Measurements from ENCODE around the gene REEP3. TPM values are rescaled to one million over a fixed set of nuclear protein-coding genes. Genes with fewer than 3 reads are reported as not detected.

The REEP3 gene
- total RNA-seq, 1 experiment from 2014 or later = 135 TPM

DNA sequence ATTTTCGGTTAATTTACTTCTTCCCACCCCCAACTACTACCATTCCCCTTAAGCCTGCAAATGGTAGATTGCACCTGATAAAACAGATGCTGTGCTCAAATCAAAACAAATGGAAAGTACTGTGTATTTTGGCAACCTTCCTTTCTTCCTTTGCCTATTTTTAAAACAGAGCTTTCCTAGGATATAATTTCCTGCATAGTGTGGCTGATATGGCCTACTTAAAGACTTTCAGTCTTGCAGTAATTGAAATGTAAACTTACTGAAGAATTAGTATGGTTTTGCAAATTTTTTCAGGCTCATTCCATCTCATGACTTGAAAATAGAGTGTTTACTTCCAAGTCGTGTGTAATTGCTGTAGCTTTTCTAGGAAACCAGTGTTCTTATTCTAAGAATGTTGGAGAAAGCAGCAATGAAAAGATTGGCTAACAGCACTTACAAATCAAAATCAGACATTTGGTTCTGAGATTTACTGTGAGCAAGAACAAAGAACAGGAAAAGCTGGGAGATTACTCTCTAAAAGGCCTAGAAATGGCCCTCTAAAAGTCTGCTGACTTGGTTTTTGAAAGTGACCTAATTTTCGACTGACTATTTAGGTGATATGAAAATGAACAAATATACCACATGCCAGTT, 52.0 kb downstream of the REEP3 start:
- CTCF ChIA-PET = interaction anchor here (1.3 kb wide), 1 partner anchor 147 kb away, joined by 3 read pairs; no protein-coding TSS in a partner anchor
- H3K27ac ChIP-seq (ENCODE audit: low read length) = peak overlapping the region; percentile 48; the same call in 1 of the 2 replicates

DNA sequence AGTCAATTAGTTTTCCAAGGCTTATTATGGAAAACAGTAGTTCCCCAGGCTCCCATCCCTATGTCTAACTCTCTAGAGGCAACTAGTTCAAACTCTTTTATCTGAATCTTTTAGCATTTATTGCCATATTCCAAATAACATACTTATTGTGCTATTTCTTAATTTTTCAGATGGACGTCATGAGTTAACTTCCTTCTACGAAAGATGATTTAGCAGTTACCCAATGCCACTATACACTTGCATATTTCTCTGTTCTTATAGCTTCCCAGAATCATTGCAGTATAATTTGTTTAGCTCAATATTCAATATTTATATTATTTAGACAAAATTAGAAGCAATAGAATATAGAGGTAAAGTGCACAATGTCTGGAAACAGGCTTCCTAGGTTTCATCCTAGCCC, 52.8 kb downstream of the REEP3 start:
- H3K27ac ChIP-seq (ENCODE audit: low read length) = no peak overlapping the region
- H3K9me3 ChIP-seq (ENCODE audit: control insufficient read depth, insufficient read depth, low read depth, low read length) = no peaks in the 10 kb centered on the region
- TF ChIP-seq SIN3A (IDR thresholded peaks at IDR 0.05; ENCODE audit: borderline replicate concordance, insufficient read depth, low read depth, low read length) (no peak), POLR2AphosphoS5 (IDR thresholded peaks at IDR 0.05; ENCODE audit: low read depth, low read length) (no peak), TCF7L2 (IDR thresholded peaks at IDR 0.05; ENCODE audit: low read depth, low read length) (no peak)
- TF ChIP-seq, protein P1, sequence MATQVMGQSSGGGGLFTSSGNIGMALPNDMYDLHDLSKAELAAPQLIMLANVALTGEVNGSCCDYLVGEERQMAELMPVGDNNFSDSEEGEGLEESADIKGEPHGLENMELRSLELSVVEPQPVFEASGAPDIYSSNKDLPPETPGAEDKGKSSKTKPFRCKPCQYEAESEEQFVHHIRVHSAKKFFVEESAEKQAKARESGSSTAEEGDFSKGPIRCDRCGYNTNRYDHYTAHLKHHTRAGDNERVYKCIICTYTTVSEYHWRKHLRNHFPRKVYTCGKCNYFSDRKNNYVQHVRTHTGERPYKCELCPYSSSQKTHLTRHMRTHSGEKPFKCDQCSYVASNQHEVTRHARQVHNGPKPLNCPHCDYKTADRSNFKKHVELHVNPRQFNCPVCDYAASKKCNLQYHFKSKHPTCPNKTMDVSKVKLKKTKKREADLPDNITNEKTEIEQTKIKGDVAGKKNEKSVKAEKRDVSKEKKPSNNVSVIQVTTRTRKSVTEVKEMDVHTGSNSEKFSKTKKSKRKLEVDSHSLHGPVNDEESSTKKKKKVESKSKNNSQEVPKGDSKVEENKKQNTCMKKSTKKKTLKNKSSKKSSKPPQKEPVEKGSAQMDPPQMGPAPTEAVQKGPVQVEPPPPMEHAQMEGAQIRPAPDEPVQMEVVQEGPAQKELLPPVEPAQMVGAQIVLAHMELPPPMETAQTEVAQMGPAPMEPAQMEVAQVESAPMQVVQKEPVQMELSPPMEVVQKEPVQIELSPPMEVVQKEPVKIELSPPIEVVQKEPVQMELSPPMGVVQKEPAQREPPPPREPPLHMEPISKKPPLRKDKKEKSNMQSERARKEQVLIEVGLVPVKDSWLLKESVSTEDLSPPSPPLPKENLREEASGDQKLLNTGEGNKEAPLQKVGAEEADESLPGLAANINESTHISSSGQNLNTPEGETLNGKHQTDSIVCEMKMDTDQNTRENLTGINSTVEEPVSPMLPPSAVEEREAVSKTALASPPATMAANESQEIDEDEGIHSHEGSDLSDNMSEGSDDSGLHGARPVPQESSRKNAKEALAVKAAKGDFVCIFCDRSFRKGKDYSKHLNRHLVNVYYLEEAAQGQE (IDR thresholded peaks at IDR 0.05; ENCODE audit: insufficient read depth in 1 of 2, low read depth in 2 of 2, low read length in 1 of 2) = no peak
- TF ChIP-seq, protein P2, sequence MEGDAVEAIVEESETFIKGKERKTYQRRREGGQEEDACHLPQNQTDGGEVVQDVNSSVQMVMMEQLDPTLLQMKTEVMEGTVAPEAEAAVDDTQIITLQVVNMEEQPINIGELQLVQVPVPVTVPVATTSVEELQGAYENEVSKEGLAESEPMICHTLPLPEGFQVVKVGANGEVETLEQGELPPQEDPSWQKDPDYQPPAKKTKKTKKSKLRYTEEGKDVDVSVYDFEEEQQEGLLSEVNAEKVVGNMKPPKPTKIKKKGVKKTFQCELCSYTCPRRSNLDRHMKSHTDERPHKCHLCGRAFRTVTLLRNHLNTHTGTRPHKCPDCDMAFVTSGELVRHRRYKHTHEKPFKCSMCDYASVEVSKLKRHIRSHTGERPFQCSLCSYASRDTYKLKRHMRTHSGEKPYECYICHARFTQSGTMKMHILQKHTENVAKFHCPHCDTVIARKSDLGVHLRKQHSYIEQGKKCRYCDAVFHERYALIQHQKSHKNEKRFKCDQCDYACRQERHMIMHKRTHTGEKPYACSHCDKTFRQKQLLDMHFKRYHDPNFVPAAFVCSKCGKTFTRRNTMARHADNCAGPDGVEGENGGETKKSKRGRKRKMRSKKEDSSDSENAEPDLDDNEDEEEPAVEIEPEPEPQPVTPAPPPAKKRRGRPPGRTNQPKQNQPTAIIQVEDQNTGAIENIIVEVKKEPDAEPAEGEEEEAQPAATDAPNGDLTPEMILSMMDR (IDR thresholded peaks at IDR 0.05) = no peak
- no peaks in the 10 kb centered on the region for H3K27me3 ChIP-seq (ENCODE audit: control insufficient read depth, insufficient read depth, low read length)
- BruUV-seq (replicated peaks) = no TSS peak
- no peak overlapping the region for H3K4me3 ChIP-seq (ENCODE audit: low read depth in 2 of 2, low read length in 2 of 2)
- ChIA-PET CTCF (no interaction called here), POLR2A (no interaction called here)
- in situ Hi-C loops (cut with HindIII; ENCODE audit: low pct_unique_long_range_greater_than_20kb, low sequenced_read_pairs) (no loop called here), intact Hi-C loops (cut with micrococcal nuclease; ENCODE audit: unreplicated experiment) (no loop called here)
- peaks cover 11% of the 10 kb centered on the region for H3K4me1 ChIP-seq (ENCODE audit: control insufficient read depth, insufficient read depth, low read length)
- no peak for DNase-seq (ENCODE audit: low read depth, low spot score)
- peaks cover 10% of the 10 kb centered on the region; the same call in 1 of the 2 replicates for H3K36me3 ChIP-seq (ENCODE audit: control insufficient read depth, insufficient read depth, low read length)
- no peak for ATAC-seq

More for the DNA sequence above, 52.0 kb downstream of the REEP3 start:
- peaks cover 11% of the 10 kb centered on the region for H3K4me1 ChIP-seq (ENCODE audit: control insufficient read depth, insufficient read depth, low read length)
- in situ Hi-C loops (cut with HindIII; ENCODE audit: low pct_unique_long_range_greater_than_20kb, low sequenced_read_pairs) (no loop called here), intact Hi-C loops (cut with micrococcal nuclease; ENCODE audit: unreplicated experiment) (no loop called here)
- H3K27me3 ChIP-seq (ENCODE audit: control insufficient read depth, insufficient read depth, low read length) = no peaks in the 10 kb centered on the region
- DNase-seq (ENCODE audit: low read depth, low spot score) (no peak), ATAC-seq (no peak)
- POLR2A ChIA-PET = no interaction called here
- no peaks in the 10 kb centered on the region for H3K9me3 ChIP-seq (ENCODE audit: control insufficient read depth, insufficient read depth, low read depth, low read length)
- peaks cover 10% of the 10 kb centered on the region; the same call in 1 of the 2 replicates for H3K36me3 ChIP-seq (ENCODE audit: control insufficient read depth, insufficient read depth, low read length)
- no TSS peak for BruUV-seq (replicated peaks)
- no peak overlapping the region for H3K4me3 ChIP-seq (ENCODE audit: low read depth in 2 of 2, low read length in 2 of 2)
- TF ChIP-seq, protein P2 (IDR thresholded peaks at IDR 0.05) = no peak
- TF ChIP-seq SIN3A (IDR thresholded peaks at IDR 0.05; ENCODE audit: borderline replicate concordance, insufficient read depth, low read depth, low read length) = no peak
- TF ChIP-seq, protein P1 (IDR thresholded peaks at IDR 0.05; ENCODE audit: insufficient read depth in 1 of 2, low read depth in 2 of 2, low read length in 1 of 2) = no peak
- TF ChIP-seq TCF7L2 (IDR thresholded peaks at IDR 0.05; ENCODE audit: low read depth, low read length) = no peak
- no peak for TF ChIP-seq POLR2AphosphoS5 (IDR thresholded peaks at IDR 0.05; ENCODE audit: low read depth, low read length)
